NCI-H146 treated with DMSO at 0.1 percent for 48 hours (cell line): ENCODE data around the gene TSPOAP1.

Experiments
- DNase-seq: peaks from one replicate; lab custom pipeline; 2025; ENCODE audit not compliant: unreplicated experiment; lab: John Stamatoyannopoulos, UW

Gene TSPOAP1

DNA sequence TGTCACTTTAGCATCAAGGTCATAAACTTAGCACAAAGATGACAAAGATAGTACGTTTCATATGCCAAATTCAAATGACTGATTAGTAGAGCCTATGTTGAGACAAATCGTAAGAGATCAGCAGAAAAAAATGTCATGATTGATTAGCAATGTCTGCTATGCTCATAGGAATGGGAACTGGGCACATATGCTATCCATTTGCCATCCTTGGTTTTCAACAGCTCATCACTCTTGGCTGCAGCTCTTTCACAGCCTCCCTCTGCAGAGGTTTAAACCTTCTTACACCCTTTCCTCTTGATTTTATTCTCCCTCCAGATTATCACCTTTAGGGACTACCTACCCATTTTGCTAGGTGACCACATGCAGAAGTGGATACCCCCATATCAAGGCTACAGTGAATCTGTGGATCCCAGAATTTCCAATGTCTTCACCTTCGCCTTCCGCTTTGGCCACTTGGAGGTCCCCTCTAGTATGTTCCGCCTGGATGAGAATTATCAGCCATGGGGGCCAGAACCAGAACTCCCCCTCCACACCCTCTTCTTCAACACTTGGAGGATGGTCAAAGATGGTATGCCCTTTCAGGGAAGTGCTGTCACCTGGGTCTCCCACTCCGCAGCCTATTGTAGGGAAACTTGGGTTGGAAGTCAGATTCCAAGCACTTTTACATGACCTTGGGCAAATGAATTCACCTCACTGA, 64.0 kb downstream of the TSPOAP1 start:
- no peak for DNase-seq

DNA sequence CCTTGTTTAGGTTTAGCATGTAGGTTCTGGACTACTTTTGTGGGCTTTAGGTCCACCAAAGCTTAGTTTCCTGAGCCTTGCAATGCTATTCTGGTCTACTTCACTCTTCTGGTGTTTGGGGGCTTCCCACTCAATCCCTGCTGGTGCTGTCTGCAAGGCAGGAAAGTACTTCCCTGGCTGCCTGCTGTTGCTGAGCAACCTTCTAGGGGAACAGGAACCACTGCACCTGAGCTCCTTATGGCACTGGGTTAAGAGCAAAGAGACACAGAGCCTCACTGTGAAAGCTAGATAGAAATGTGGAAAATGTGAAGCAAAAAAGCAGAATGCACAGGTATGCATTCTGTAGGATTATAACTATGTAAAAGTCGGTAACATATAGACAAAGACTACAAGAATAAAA, 64.8 kb downstream of the TSPOAP1 start:
- no peak for DNase-seq

DNA sequence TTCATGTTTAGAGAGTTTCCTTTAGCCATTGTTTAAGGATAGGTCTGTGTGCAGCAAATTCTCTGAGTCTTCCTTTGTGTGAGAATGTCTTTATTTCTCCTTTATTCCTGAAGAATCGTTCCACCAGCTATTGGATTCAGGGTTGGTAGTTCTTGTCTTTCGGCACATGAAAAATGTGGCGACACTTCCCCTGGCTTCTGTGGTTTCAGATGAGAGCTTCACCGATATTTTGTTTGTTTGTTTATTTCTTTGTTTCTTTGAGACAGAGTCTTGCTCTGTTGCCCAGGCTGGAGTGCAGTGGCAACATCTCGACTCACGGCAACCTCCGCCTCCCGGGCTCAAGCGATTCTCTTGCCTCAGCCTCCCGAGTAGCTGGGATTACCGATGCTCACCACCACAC, 66.4 kb downstream of the TSPOAP1 start:
- DNase-seq, result no peak

DNA sequence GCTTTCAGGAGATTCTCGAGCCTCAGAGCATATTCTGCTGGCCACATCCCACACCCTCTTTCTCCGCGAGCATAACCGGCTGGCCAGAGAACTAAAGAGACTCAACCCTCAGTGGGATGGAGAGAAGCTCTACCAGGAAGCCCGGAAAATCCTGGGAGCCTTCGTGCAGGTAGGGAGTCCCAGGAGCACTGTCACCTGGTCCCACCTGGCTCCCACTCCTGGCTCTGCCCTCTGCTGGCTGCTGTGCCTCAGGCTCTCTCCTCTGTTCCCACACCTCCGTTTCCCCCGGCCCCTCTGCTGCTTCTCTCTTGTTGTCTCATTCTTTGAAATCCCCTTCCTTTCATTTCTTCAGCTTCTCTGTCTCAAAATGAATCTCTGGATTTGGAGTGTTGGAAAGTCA, 73.8 kb downstream of the TSPOAP1 start:
- DNase-seq, result no peak

DNA sequence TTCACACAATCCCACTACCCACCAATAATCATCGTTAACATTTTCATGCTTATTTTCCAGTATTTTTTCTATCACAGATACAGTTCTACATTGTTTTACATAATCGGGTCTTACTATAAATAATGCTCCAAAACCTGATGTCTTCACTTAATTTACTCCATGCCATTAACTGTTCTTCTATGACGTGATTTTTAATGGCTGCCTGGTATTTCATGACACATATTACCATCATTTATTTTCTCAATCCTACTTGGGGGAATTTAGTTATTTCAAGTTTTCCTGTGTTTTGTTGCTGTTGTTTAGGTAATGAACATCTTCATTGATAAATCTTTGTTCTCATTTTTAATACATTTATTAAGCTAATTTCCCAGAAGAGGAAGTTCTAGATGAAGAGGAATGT, 75.5 kb downstream of the TSPOAP1 start:
- DNase-seq, result no peak

DNA sequence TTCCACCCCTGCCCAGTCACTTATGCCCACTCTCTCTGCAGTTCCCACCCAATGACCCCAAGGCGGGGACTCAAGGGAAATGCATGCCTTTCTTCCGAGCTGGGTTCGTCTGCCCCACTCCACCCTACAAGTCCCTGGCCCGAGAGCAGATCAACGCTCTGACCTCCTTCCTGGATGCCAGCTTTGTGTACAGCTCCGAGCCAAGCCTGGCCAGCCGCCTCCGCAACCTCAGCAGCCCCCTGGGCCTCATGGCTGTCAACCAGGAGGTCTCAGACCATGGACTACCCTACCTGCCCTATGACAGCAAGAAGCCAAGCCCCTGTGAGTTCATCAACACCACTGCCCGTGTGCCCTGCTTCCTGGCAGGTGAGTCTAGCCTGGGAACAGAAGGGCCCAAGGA, 76.5 kb downstream of the TSPOAP1 start:
- no peak for DNase-seq
